GM18519 (cell line): ENCODE data around the gene PACC1.

ENCODE experiments used
- ATAC-seq: cut with Tn5 transposase; IDR thresholded peaks from one replicate; pipeline ENCODE4 v1.9.1; 2021; ENCODE audit warnings: mild to moderate bottlenecking, moderate library complexity; ENCODE audit not compliant: unreplicated experiment, low FRiP score

PACC1 gene

GRCh38 chr1:212440419-212440818 is 25.7 kb upstream of the PACC1 start:
- no peak for ATAC-seq

- no peak for ATAC-seq
These were observed 24.1 kb upstream of the PACC1 start for GRCh38 chr1:212438831-212439237.

- no peak for ATAC-seq
These were observed 22.6 kb upstream of the PACC1 start for GRCh38 chr1:212437179-212437798.

- ATAC-seq: no peak
These were observed 20.3 kb upstream of the PACC1 start for GRCh38 chr1:212434992-212435391.

GRCh38 chr1:212433577-212434462 is 19.1 kb upstream of the PACC1 start:
- no peak for ATAC-seq

GRCh38 chr1:212432661-212433576 is 18.2 kb upstream of the PACC1 start, which contains the start of gene NENF:
Gene NENF, plus strand, starts transcription at chr1:212432920. Its CDS starts 24 bp downstream, at chr1:212432944.
- ATAC-seq: peak; percentile 94

- ATAC-seq: no peak
These were observed 17.6 kb upstream of the PACC1 start for GRCh38 chr1:212432272-212432660.

GRCh38 chr1:212431644-212432043 is 17.0 kb upstream of the PACC1 start:
- no peak for ATAC-seq

- no peak for ATAC-seq
These were observed 16.3 kb upstream of the PACC1 start for GRCh38 chr1:212430955-212431394.

GRCh38 chr1:212430416-212430815 is 15.7 kb upstream of the PACC1 start:
- no peak for ATAC-seq

GRCh38 chr1:212428496-212428895 is 13.8 kb upstream of the PACC1 start:
- no peak for ATAC-seq

GRCh38 chr1:212423879-212424278 is 9.2 kb upstream of the PACC1 start:
- no peak for ATAC-seq

GRCh38 chr1:212421165-212421564 is 6.5 kb upstream of the PACC1 start:
- no peak for ATAC-seq

- ATAC-seq: no peak
These were observed 588 bp upstream of the PACC1 start for GRCh38 chr1:212415107-212415841.

GRCh38 chr1:212413902-212414327 is 771 bp downstream of the PACC1 start:
- ATAC-seq: no peak

- no peak for ATAC-seq
These were observed 2.3 kb downstream of the PACC1 start for GRCh38 chr1:212412374-212412773.

GRCh38 chr1:212410231-212410820 is 4.4 kb downstream of the PACC1 start:
- ATAC-seq: no peak

GRCh38 chr1:212402666-212403321 is 11.9 kb downstream of the PACC1 start:
- ATAC-seq: no peak
